OCI-LY7 (cell line): ENCODE data around the gene PEX14. TPM values are rescaled to one million over a fixed set of nuclear protein-coding genes. Genes with fewer than 3 reads are reported as not detected.
A peak's percentile ranks its signal among the peaks of the same experiment; 100 is the strongest.

ENCODE experiments used
- BruUV-seq: library from RNA; stranded (reverse); fragments of 400-500 nt; replicated peaks from 2 replicates; lab custom pipeline; 2021; lab: Mats Ljungman, UMichigan
- CTCF ChIA-PET: fragments of 300-600 bp; sonication (Branson Sonifier 250); formaldehyde crosslinking; loops from one replicate; lab custom pipeline; 2022; ENCODE audit warnings: antibody characterized with exemption; ENCODE audit not compliant: unreplicated experiment; lab: Charles Lee
- POLR2A ChIA-PET: fragments of 300-600 bp; sonication (Branson Sonifier 250); formaldehyde crosslinking; loops from one replicate; lab custom pipeline; 2022; ENCODE audit warnings: antibody characterized with exemption; lab: Charles Lee
- DNase-seq: peaks from one replicate; pipeline ENCODE4 v3.0.0-alpha.2; 2015; ENCODE audit warnings: low spot score
- H2AFZ ChIP-seq: fragments of 200-600 bp; sonication (generic), shearing (Covaris generic); 2 replicates; pipeline ENCODE4 v1.6.1; 2014; ENCODE audit warnings: mild to moderate bottlenecking, antibody characterized with exemption, low read length, moderate library complexity
- H3K27ac ChIP-seq: fragments of 200-600 bp; sonication (generic); 2 replicates; pipeline ENCODE4 v1.5.1; 2014; ENCODE audit warnings: mixed run types, low read depth, mild to moderate bottlenecking, moderate library complexity, low read length, inconsistent platforms; ENCODE audit not compliant: poor library complexity, severe bottlenecking
- H3K36me3 ChIP-seq: fragments of 200-600 bp; sonication (generic); 2 replicates; pipeline ENCODE4 v1.6.1; 2014; ENCODE audit warnings: mild to moderate bottlenecking, antibody characterized with exemption, low read length, moderate library complexity, mixed read lengths; ENCODE audit not compliant: insufficient read depth
- H3K4me1 ChIP-seq: fragments of 200-600 bp; sonication (generic); 2 replicates; pipeline ENCODE4 v1.5.1; 2014; ENCODE audit warnings: mild to moderate bottlenecking, low read length; ENCODE audit not compliant: insufficient read depth, poor library complexity, severe bottlenecking
- H3K4me2 ChIP-seq: fragments of 200-600 bp; sonication (generic); 2 replicates; pipeline ENCODE4 v1.6.1; 2014; ENCODE audit warnings: mild to moderate bottlenecking, low read length
- H3K4me3 ChIP-seq: fragments of 200-600 bp; sonication (generic); 2 replicates; pipeline ENCODE4 v1.5.1; 2014; ENCODE audit warnings: mild to moderate bottlenecking, low read depth, low read length; ENCODE audit not compliant: poor library complexity, severe bottlenecking
- H3K79me2 ChIP-seq: fragments of 200-600 bp; sonication (generic); 2 replicates; pipeline ENCODE4 v1.6.1; 2016; ENCODE audit warnings: low read depth, mild to moderate bottlenecking, low read length, moderate library complexity, mixed read lengths; ENCODE audit not compliant: insufficient read depth
- H3K9me2 ChIP-seq: fragments of 200-600 bp; sonication (generic); 2 replicates; pipeline ENCODE4 v1.6.1; 2016; ENCODE audit warnings: mild to moderate bottlenecking, low read length, mixed read lengths; ENCODE audit not compliant: insufficient read depth
- H3K9me3 ChIP-seq: fragments of 200-600 bp; sonication (generic); 2 replicates; pipeline ENCODE4 v1.6.1; 2014; ENCODE audit warnings: mild to moderate bottlenecking, mixed run types, low read length, mixed read lengths
- H4K20me1 ChIP-seq: fragments of 200-600 bp; sonication (generic); 2 replicates; pipeline ENCODE4 v1.6.1; 2014; ENCODE audit warnings: mild to moderate bottlenecking, antibody characterized with exemption, low read length, moderate library complexity, mixed read lengths; ENCODE audit not compliant: insufficient read depth
- EZH2phosphoT487 ChIP-seq: fragments of 200-600 bp; sonication (generic); IDR thresholded peaks from 2 replicates; pipeline ENCODE4 v1.6.1; 2018; ENCODE audit warnings: low read depth, borderline replicate concordance, mild to moderate bottlenecking, mixed run types, antibody characterized with exemption, low read length, moderate library complexity, mixed read lengths
- intact Hi-C: fragments of 100-400 bp; cut with micrococcal nuclease; formaldehyde crosslinking; loops from one replicate; pipeline ENCODE4 v1.10.0; 2022; ENCODE audit not compliant: unreplicated experiment
- total RNA-seq, 2 experiments: library from RNA; depleted of rRNA in 1 of 2; stranded (reverse); fragments of >200 nt in 1 of 2; shearing (Covaris generic) in 1 of 2; gene quantifications; 2 replicates each; pipeline ENCODE4 v1.2.3, GENCODE V29; 2014 to 2022
- TF ChIP-seq, protein P1 (sequence below): fragments of 200-600 bp; sonication (generic); conservative IDR thresholded peaks from 2 replicates; pipeline ENCODE4 v1.5.1; 2014; ENCODE audit warnings: mild to moderate bottlenecking, antibody characterized with exemption, low read length, moderate library complexity, mixed read lengths

Gene PEX14
- total RNA-seq, 2 experiments from 2014 or later = 14.6 to 24.3 TPM

DNA sequence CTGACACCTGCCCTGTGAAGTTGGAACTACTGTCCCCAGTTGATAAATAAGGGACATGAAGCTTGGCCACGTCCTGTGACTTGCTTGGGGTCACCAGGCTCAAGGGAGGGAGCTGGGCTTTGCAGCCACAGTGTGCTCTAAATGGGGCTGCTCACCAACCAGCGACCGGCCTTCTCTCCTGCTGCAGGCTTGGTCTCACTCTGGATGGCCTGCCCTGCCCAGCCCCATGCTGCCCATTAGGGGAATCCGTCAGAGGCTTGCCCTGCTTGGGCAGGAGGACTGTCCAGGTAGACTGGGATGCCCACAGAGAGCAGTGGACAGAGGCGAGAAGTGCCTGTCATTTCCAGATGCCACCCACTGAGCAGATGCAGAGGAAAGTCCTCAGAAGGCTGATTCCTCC, 45.8 kb upstream of the PEX14 start:
- CTCF ChIA-PET = interaction anchor here (0.6 to 1.4 kb wide), 2 partner anchors 17 to 65 kb away, joined by 3 read pairs; no protein-coding TSS in a partner anchor
- POLR2A ChIA-PET = no interaction called here
- DNase-seq = no peak
- no peak overlapping the region for H3K4me3 ChIP-seq
- no peak overlapping the region for H3K4me2 ChIP-seq
- H3K36me3 ChIP-seq = no peaks in the 10 kb centered on the region; the same call in 1 of the 2 replicates
- H3K79me2 ChIP-seq = no peaks in the 10 kb centered on the region; the same call in 1 of the 2 replicates
- intact Hi-C loops = loop anchor here (1.0 to 2.0 kb wide), 3 partner anchors 52 to 554 kb away; partner anchors contain the start of gene KIF1B
- peaks cover 32% of the 10 kb centered on the region for H3K4me1 ChIP-seq
- no peaks in the 10 kb centered on the region for H3K9me3 ChIP-seq
- H3K9me2 ChIP-seq = no peaks in the 10 kb centered on the region
- H4K20me1 ChIP-seq = no peaks in the 10 kb centered on the region
- BruUV-seq = no TSS peak
- H2AFZ ChIP-seq = no peak overlapping the region
- TF ChIP-seq EZH2phosphoT487 = no peak
- TF ChIP-seq, protein P1, sequence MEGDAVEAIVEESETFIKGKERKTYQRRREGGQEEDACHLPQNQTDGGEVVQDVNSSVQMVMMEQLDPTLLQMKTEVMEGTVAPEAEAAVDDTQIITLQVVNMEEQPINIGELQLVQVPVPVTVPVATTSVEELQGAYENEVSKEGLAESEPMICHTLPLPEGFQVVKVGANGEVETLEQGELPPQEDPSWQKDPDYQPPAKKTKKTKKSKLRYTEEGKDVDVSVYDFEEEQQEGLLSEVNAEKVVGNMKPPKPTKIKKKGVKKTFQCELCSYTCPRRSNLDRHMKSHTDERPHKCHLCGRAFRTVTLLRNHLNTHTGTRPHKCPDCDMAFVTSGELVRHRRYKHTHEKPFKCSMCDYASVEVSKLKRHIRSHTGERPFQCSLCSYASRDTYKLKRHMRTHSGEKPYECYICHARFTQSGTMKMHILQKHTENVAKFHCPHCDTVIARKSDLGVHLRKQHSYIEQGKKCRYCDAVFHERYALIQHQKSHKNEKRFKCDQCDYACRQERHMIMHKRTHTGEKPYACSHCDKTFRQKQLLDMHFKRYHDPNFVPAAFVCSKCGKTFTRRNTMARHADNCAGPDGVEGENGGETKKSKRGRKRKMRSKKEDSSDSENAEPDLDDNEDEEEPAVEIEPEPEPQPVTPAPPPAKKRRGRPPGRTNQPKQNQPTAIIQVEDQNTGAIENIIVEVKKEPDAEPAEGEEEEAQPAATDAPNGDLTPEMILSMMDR = no peak
- H3K27ac ChIP-seq = no peak overlapping the region

DNA sequence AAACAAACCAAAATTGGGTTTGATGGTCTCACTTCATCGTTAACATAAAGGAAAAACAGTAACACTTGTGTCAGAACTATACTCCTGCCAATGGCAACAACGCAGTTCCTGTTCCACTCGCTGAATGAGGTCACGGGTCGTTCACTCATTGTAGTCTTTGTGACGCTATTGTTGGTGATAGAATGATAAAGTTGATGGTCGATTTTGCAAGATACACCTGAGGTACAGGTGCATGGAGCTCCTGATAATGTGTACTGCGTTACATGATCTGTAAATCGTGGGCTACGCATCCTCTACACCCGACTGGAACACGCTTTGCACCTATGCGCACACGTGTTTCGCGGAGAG, 44.9 kb upstream of the PEX14 start:
- H2AFZ ChIP-seq = peak overlapping the region; percentile 58; the same call in 1 of the 2 replicates
- no peaks in the 10 kb centered on the region for H3K9me3 ChIP-seq
- H3K4me2 ChIP-seq = peak overlapping the region; percentile 74
- H3K36me3 ChIP-seq = no peaks in the 10 kb centered on the region; the same call in 1 of the 2 replicates
- H3K4me1 ChIP-seq = peaks cover 32% of the 10 kb centered on the region
- no peak overlapping the region for H3K27ac ChIP-seq
- H4K20me1 ChIP-seq = no peaks in the 10 kb centered on the region
- H3K79me2 ChIP-seq = no peaks in the 10 kb centered on the region; the same call in 1 of the 2 replicates
- ChIA-PET POLR2A (interaction anchor here (0.6 kb wide), 1 partner anchor 14 kb away, joined by 4 read pairs; no protein-coding TSS in a partner anchor), CTCF (interaction anchor here (0.6 to 1.2 kb wide), 3 partner anchors 30 to 86 kb away, joined by 3 to 6 read pairs (median 4); no protein-coding TSS in a partner anchor)
- no peaks in the 10 kb centered on the region for H3K9me2 ChIP-seq
- peak; percentile 17 for DNase-seq
- TF ChIP-seq EZH2phosphoT487 = no peak
- TF ChIP-seq, protein P1 = no peak
- no TSS peak for BruUV-seq
- peak overlapping the region; percentile 78 for H3K4me3 ChIP-seq
- intact Hi-C loops = loop anchor here (1.0 to 2.0 kb wide), 4 partner anchors 42 to 555 kb away; partner anchors contain the start of genes DFFA and KIF1B
